ENCODE measurements around the gene ANGPTL5.
A peak's percentile ranks its signal among the peaks of the same experiment; 100 is the strongest.

The ANGPTL5 gene

GRCh38 chr11:101915791-101916291 is 481 bp downstream of the ANGPTL5 start:
- TF ChIP-seq TAF1 (IDR thresholded peaks at IDR 0.05; ENCODE audit: borderline replicate concordance, insufficient read depth, low read length) (no peak), SIN3A (IDR thresholded peaks at IDR 0.05; ENCODE audit: borderline replicate concordance, insufficient read depth, low read length) (no peak), FOXP2 (optimal IDR thresholded peaks at IDR 0.05; ENCODE audit: borderline replicate concordance, extremely low read depth, extremely low read length, insufficient read depth) (no peak), POLR2AphosphoS5 (IDR thresholded peaks at IDR 0.05; ENCODE audit: low read depth, low read length) (no peak)
- TF ChIP-seq, protein P1, sequence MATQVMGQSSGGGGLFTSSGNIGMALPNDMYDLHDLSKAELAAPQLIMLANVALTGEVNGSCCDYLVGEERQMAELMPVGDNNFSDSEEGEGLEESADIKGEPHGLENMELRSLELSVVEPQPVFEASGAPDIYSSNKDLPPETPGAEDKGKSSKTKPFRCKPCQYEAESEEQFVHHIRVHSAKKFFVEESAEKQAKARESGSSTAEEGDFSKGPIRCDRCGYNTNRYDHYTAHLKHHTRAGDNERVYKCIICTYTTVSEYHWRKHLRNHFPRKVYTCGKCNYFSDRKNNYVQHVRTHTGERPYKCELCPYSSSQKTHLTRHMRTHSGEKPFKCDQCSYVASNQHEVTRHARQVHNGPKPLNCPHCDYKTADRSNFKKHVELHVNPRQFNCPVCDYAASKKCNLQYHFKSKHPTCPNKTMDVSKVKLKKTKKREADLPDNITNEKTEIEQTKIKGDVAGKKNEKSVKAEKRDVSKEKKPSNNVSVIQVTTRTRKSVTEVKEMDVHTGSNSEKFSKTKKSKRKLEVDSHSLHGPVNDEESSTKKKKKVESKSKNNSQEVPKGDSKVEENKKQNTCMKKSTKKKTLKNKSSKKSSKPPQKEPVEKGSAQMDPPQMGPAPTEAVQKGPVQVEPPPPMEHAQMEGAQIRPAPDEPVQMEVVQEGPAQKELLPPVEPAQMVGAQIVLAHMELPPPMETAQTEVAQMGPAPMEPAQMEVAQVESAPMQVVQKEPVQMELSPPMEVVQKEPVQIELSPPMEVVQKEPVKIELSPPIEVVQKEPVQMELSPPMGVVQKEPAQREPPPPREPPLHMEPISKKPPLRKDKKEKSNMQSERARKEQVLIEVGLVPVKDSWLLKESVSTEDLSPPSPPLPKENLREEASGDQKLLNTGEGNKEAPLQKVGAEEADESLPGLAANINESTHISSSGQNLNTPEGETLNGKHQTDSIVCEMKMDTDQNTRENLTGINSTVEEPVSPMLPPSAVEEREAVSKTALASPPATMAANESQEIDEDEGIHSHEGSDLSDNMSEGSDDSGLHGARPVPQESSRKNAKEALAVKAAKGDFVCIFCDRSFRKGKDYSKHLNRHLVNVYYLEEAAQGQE (IDR thresholded peaks at IDR 0.05; ENCODE audit: insufficient read depth in 1 of 2, low read depth in 2 of 2, low read length in 2 of 2) = no peak

GRCh38 chr11:101914738-101915426 is 1.4 kb downstream of the ANGPTL5 start, which contains the start of gene CEP126:
CEP126 (plus strand) TSS chr11:101915010; CDS start chr11:101915285, 275 bp downstream.
- TF ChIP-seq SIN3A (IDR thresholded peaks at IDR 0.05; ENCODE audit: borderline replicate concordance, insufficient read depth, low read length) (peak; percentile 7; the same call in 1 of the 2 replicates), FOXP2 (optimal IDR thresholded peaks at IDR 0.05; ENCODE audit: borderline replicate concordance, extremely low read depth, extremely low read length, insufficient read depth) (peak; percentile 88)
- TF ChIP-seq, protein P1 (IDR thresholded peaks at IDR 0.05; ENCODE audit: insufficient read depth in 1 of 2, low read depth in 2 of 2, low read length in 2 of 2) = no peak

- TF ChIP-seq TAF1 (IDR thresholded peaks at IDR 0.05; ENCODE audit: borderline replicate concordance, insufficient read depth, low read length) = no peak
- no peak for TF ChIP-seq FOXP2 (optimal IDR thresholded peaks at IDR 0.05; ENCODE audit: borderline replicate concordance, extremely low read depth, extremely low read length, insufficient read depth)
Measured at GRCh38 chr11:101914341-101914737, 2.0 kb downstream of the ANGPTL5 start.

- TF ChIP-seq, protein P1 (IDR thresholded peaks at IDR 0.05; ENCODE audit: insufficient read depth in 1 of 2, low read depth in 2 of 2, low read length in 2 of 2) = no peak
- TF ChIP-seq FOXP2 (optimal IDR thresholded peaks at IDR 0.05; ENCODE audit: borderline replicate concordance, extremely low read depth, extremely low read length, insufficient read depth) = no peak
- no peak for TF ChIP-seq TAF1 (IDR thresholded peaks at IDR 0.05; ENCODE audit: borderline replicate concordance, insufficient read depth, low read length)
- no peak for TF ChIP-seq POLR2AphosphoS5 (IDR thresholded peaks at IDR 0.05; ENCODE audit: low read depth, low read length)
- no peak for TF ChIP-seq SIN3A (IDR thresholded peaks at IDR 0.05; ENCODE audit: borderline replicate concordance, insufficient read depth, low read length)
Measured at GRCh38 chr11:101913656-101914055, 2.7 kb downstream of the ANGPTL5 start.

GRCh38 chr11:101912823-101913284 is 3.5 kb downstream of the ANGPTL5 start:
- TF ChIP-seq FOXP2 (optimal IDR thresholded peaks at IDR 0.05; ENCODE audit: borderline replicate concordance, extremely low read depth, extremely low read length, insufficient read depth) = no peak
- no peak for TF ChIP-seq POLR2AphosphoS5 (IDR thresholded peaks at IDR 0.05; ENCODE audit: low read depth, low read length)
- TF ChIP-seq TAF1 (IDR thresholded peaks at IDR 0.05; ENCODE audit: borderline replicate concordance, insufficient read depth, low read length) = no peak
- TF ChIP-seq SIN3A (IDR thresholded peaks at IDR 0.05; ENCODE audit: borderline replicate concordance, insufficient read depth, low read length) = no peak
- TF ChIP-seq, protein P1 (IDR thresholded peaks at IDR 0.05; ENCODE audit: insufficient read depth in 1 of 2, low read depth in 2 of 2, low read length in 2 of 2) = no peak
